ENCODE data around the gene CD19. TPM values are rescaled to one million over a fixed set of nuclear protein-coding genes. Genes with fewer than 3 reads are reported as not detected.

Gene CD19
- total and polyA plus RNA-seq, 3 donors from 2014 or later: 2.0 to 7.7 (median 4.3) TPM

DNA sequence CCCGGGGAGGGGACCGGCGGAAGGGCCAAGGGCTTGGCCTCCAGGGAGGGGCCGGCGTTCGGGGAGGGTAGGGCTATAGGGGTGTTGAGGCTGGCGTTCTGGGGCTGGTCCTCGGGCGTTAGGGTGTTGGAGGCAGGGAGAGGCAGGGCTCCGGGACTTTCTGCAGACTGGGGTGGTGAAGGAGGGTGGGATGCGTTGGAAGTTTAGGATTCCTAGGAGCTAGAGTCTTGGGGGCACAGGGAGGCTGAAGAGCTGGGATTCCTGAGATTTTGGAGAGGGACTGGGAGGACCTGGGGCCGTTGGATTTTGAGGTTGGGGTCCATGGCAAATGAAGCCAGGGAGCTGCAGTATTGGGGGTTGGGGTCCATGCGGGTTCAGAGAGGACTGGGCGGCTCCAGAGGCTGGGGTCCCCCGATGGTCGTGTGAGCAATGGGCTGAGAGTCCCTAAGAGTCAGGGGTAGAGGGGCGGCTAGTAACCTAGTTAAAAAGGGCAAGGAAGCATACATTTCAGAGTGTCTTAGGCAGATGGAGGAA is 19.7 kb downstream of the CD19 start:
- no peak for TF ChIP-seq POLR2A (IDR thresholded peaks at IDR 0.05)
- TF ChIP-seq, protein P1, sequence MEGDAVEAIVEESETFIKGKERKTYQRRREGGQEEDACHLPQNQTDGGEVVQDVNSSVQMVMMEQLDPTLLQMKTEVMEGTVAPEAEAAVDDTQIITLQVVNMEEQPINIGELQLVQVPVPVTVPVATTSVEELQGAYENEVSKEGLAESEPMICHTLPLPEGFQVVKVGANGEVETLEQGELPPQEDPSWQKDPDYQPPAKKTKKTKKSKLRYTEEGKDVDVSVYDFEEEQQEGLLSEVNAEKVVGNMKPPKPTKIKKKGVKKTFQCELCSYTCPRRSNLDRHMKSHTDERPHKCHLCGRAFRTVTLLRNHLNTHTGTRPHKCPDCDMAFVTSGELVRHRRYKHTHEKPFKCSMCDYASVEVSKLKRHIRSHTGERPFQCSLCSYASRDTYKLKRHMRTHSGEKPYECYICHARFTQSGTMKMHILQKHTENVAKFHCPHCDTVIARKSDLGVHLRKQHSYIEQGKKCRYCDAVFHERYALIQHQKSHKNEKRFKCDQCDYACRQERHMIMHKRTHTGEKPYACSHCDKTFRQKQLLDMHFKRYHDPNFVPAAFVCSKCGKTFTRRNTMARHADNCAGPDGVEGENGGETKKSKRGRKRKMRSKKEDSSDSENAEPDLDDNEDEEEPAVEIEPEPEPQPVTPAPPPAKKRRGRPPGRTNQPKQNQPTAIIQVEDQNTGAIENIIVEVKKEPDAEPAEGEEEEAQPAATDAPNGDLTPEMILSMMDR (IDR thresholded peaks at IDR 0.05): no peak
- no peaks in the 10 kb centered on the region for H3K27me3 ChIP-seq
- no peaks in the 10 kb centered on the region for H3K36me3 ChIP-seq (ENCODE audit: low read depth, missing control alignments)
- no peak for DNase-seq
- H3K4me3 ChIP-seq: peak overlapping the region; percentile 79 to 89
- H3K27ac ChIP-seq: peak overlapping the region; percentile 80 to 84
- intact Hi-C loops (cut with DNase I; ENCODE audit: low total_unique reads): no loop called here
- no peaks in the 10 kb centered on the region for H3K9me3 ChIP-seq
- peaks cover 9% of the 10 kb centered on the region for H3K4me1 ChIP-seq
- 1 to 3% methylated on average over 17 of the region's 17 CpGs for WGBS, 2 donors

DNA sequence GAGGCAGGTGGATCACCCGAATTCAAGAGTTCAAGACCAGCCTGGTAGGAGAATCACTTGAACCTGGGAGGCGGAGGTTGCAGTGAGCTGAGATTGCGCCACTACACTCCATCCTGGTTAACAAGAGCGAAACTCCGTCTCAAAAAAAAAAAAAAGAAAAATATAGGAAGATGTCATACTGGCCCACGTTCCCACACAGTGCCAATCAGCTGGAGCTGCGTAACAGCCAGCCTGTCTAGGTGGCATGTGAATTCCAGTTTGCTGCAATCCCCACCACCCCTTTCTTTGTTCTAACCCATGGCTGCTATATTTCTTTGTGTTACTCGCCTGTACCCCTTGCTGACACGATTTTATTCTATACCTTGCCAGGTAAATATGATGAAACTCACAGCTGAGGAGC is 26.4 kb downstream of the CD19 start:
- Histone ChIP-seq H3K9me3 (no peaks in the 10 kb centered on the region), H3K4me3 (no peak overlapping the region), H3K36me3 (ENCODE audit: low read depth, missing control alignments) (peaks cover under 1% of the 10 kb centered on the region), H3K27ac (no peak overlapping the region), H3K4me1 (no peaks in the 10 kb centered on the region), H3K27me3 (no peaks in the 10 kb centered on the region)
- no peak for TF ChIP-seq POLR2A (IDR thresholded peaks at IDR 0.05)
- TF ChIP-seq, protein P1 (IDR thresholded peaks at IDR 0.05): no peak
- intact Hi-C loops (cut with DNase I; ENCODE audit: low total_unique reads): no loop called here
- no peak for DNase-seq
- 93 to 94% methylated on average over 9 of the region's 9 CpGs for WGBS, 2 donors

DNA sequence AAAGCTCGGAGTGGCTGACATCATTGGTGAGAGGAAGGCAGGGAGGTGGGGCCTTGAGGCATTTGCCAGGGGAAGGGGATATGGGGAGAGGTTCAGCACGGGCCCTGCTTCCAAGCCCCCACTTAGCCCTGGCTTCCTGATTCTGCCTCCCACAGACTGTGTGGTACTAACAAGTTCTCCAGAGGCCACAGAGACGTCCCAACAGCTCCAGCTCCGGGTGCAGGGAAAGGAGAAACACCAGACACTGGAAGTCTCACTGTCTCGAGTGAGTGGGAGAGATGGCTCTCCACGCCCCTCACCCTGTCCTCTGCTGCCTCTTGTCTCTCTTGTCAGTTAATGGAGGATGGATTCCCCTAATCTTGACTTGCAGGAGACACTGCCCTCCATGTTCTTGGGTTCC is 27.1 kb downstream of the CD19 start:
- Histone ChIP-seq H3K9me3 (no peaks in the 10 kb centered on the region), H3K4me3 (no peak overlapping the region), H3K27ac (no peak overlapping the region), H3K4me1 (no peaks in the 10 kb centered on the region), H3K27me3 (no peaks in the 10 kb centered on the region), H3K36me3 (ENCODE audit: low read depth, missing control alignments) (peaks cover 3% of the 10 kb centered on the region)
- DNase-seq: no peak
- TF ChIP-seq POLR2A (IDR thresholded peaks at IDR 0.05): no peak
- TF ChIP-seq, protein P1 (IDR thresholded peaks at IDR 0.05): no peak
- intact Hi-C loops (cut with DNase I; ENCODE audit: low total_unique reads): no loop called here
- 91 to 94% methylated on average over 5 to 6 of the region's 6 CpGs for WGBS, 2 donors

DNA sequence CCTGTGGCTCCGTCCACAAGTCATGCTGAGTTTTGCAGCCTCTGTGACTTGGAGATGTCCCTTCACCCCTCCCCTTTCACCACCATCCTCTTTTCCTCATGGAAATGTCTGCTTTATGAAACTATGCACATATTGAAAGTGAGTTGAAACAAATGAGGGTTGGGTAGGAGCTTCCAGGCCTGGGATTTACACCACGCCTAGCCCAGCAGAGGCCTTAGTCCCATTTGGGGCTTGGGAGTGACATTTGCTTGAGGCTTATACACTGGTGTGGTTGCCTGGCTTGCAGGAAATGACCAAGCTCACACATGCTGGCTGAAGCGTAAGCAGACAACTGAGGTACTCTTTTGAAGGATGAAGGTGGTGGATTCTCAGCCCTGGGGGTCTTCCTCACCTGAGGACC is 32.3 kb downstream of the CD19 start:
- no peak overlapping the region for H3K27ac ChIP-seq
- H3K36me3 ChIP-seq (ENCODE audit: low read depth, missing control alignments): peaks cover 3% of the 10 kb centered on the region
- no peaks in the 10 kb centered on the region for H3K4me1 ChIP-seq
- no peaks in the 10 kb centered on the region for H3K27me3 ChIP-seq
- intact Hi-C loops (cut with DNase I; ENCODE audit: low total_unique reads): no loop called here
- no peak overlapping the region for H3K4me3 ChIP-seq
- 90 to 95% methylated on average over 3 of the region's 3 CpGs for WGBS, 2 donors
- TF ChIP-seq, protein P1 (IDR thresholded peaks at IDR 0.05): no peak
- no peak for TF ChIP-seq POLR2A (IDR thresholded peaks at IDR 0.05)
- DNase-seq: no peak
- H3K9me3 ChIP-seq: no peaks in the 10 kb centered on the region

DNA sequence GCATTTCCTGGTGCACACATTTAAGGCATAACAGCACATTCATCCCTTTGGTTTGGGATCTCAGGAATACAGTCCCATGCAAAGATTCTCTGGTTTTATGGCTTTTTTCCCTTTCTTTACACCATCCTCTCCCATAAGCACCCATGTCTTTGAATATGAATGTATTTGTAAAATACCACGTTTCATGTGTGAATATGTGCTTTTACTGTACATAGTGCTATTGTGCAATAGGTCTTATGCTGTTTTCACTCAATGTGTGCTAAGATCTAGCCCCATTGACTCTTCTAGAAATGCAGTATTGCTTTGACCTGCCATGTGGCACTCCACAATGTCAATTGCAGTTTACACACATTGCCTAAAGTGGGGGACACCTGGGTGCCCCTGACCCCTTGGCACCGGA is 32.7 kb downstream of the CD19 start:
- TF ChIP-seq, protein P1 (IDR thresholded peaks at IDR 0.05): no peak
- no peak for TF ChIP-seq POLR2A (IDR thresholded peaks at IDR 0.05)
- Histone ChIP-seq H3K4me3 (no peak overlapping the region), H3K27ac (no peak overlapping the region), H3K36me3 (ENCODE audit: low read depth, missing control alignments) (peaks cover 3% of the 10 kb centered on the region), H3K9me3 (no peaks in the 10 kb centered on the region), H3K27me3 (no peaks in the 10 kb centered on the region), H3K4me1 (no peaks in the 10 kb centered on the region)
- WGBS, 2 donors: 84 to 92% methylated on average over 2 of the region's 2 CpGs
- no peak for DNase-seq
- intact Hi-C loops (cut with DNase I; ENCODE audit: low total_unique reads): no loop called here
